ENCODE results near the gene GSTA4.
A peak's percentile ranks its signal among the peaks of the same experiment; 100 is the strongest.
"Not testable (repeated sequence)": the region's sequence is repeated elsewhere in the genome, so short reads cannot be mapped to it uniquely, and the experiment has no call there.

The GSTA4 gene

DNA sequence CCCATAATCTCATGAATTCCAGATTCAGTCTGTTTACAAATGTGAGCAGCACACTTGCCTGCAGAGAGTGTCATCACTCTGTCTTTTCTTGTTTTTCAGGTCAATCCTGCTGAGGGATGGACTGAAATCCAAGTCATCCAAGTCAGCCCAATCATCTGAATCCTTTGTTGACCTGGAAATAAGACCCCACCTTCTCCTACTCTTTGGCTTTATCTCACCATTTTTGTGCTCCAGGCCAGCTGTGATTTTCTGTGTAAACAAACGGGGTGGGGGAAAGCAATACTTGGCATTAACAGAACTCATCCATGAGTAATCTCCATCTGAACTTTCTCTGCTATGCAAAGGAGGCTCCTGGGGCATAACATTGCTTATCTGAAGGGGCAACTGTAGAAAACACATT is 16.9 kb upstream of the GSTA4 start:
- DNase-seq (ENCODE audit: low read depth): peak; percentile 40

- DNase-seq (ENCODE audit: low read depth): no peak
Measured at GRCh38 chr6:53010504-53010903, 15.4 kb upstream of the GSTA4 start.

GRCh38 chr6:53009511-53009910 is 14.4 kb upstream of the GSTA4 start:
- no peak for DNase-seq (ENCODE audit: low read depth)

DNA sequence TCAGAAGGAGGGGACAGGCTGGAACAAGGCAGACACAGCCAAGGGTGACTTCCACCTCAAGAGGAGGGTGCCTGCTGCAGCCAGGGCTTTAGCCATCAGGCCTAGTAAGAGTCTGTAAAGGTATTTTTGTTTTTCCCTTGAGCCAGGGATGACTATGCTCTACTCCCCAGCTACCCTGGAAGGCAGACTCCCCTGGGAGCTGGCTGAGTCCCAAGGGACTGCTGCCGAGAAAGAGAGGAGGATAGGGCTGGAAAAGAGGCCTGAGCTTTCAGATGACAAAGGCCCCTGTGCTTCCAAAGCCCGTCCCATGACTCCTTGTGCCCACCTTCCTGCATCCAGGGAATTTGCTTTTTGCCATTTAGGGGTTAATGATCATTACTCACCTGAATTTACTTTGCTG is 14.0 kb upstream of the GSTA4 start:
- no peak for DNase-seq (ENCODE audit: low read depth)

DNA sequence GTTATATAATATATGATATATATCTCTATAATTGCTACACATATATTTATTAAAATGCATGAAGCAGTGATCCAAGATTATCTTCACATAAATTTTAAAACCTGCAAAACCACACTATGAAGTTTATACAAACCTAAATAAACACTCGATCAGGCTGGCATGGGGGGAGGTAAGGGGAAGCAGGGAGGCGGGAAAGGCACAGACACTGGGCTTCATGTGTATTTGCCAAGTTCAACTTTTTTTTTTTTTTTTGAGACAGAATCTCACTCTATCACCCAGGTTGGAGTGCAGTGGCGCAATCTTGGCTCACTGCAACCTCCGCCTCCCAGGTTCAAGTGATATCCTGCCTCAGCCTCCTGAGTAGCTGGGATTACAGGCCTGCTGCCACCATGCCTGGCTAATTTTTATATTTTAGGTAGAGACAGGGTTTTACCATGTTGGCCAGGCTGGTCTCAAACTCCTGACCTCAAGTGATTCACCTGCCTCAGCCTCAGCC is 13.2 kb upstream of the GSTA4 start:
- DNase-seq (ENCODE audit: low read depth): not testable (repeated sequence)

DNA sequence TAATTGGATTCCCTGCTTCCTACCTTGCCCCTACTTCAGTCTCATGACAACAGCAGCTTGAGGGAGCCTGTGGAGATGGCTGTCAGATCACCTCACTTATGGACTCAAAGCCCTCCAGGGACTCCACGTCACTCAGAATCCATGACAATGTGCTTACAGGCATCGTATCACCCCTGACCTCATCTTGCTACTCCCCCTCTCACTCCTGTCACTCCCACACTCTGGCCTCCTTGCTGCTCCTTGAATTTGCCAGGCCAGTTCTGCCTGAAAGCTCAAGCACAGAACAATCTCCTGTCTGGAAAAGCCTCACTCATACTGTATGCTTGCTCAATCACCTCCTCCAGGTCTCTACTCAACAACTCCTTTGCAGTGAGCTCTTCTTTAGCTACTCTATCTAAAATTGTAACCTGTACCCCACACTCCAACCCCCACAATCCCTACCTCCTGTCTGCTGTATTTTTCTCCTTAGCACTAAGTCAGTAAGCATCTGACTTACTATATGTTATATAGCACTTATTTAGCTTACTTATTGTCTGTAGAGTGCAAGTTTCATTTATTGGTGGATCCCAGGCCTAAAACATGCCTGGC is 10.7 kb upstream of the GSTA4 start:
- DNase-seq (ENCODE audit: low read depth): no peak

GRCh38 chr6:52999456-52999855 is 4.4 kb upstream of the GSTA4 start:
- DNase-seq (ENCODE audit: low read depth): no peak

- no peak for DNase-seq (ENCODE audit: low read depth)
Measured at GRCh38 chr6:52998603-52999002, 3.5 kb upstream of the GSTA4 start.

DNA sequence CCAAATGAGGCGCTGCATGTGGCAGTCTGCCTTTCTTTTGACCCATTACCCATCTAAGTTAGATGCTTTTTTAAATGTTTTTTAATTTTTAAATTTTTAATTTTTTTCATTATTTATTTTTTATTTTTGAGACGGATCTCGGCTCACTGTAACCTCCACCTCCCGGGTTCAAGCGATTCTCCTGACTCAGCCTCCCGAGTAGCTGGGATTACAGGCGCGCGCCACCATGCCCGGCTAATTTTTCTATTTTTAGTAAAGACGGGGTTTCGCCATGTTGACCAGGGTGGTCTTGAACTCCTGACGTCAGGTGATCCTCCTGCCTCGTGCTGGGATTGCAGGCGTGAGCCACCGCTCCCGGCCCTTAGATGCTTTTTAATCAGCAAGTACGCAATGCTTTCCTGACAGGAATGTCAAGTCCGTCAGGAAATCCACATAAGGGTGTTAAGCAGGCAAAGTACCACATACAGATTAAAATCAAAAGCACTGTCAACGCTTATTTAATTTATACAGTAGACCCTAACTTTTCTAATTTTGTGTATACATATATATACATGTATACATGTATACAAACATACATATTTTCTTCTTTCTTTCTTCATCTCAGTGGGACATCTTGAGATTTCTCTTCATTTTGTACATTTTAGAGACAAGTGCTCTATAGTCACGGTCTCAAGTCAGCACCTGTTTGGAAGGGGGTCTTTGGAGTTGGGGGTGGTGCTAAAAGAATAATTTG is 995 bp upstream of the GSTA4 start:
- DNase-seq (ENCODE audit: low read depth): peak; percentile 88

GRCh38 chr6:52994839-52995088 is 320 bp downstream of the GSTA4 start:
- no peak for DNase-seq (ENCODE audit: low read depth)

DNA sequence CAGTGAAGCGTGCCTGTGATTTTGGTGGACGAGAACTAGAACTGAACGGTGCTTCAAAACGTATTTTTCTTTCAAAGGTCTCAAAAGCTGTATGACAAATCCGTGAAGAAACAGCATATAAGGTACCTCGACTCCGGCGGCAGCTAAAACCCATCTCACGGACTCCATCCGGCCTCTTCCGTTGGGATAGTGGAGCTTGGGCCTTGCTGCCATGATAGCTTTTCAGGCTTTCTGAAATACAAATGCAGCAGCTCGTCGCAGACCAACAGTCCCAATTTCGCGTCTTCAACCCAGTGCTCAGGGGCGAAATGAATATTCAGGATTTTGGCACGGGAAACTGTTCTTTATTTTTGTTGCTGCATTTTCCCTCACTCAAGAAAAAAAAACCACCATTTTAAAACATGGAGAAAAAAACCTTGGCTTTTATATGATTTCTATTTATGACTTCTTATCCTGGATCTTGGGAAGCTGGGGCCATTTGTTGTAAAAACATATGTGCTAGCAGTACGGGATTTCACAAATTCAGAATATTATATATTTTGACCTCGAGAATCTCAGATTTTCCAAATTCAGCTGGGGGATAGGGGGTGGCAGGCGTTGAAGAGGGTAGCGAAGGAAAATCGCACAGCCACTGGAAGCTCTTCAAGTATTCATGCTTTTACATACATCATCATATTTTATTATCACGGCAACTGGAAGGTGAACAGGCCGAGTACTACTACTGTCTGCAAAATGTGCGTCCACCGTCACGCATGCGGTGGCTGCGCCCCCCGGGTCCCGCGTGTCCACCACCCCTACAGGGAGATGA is 849 bp downstream of the GSTA4 start:
- DNase-seq (ENCODE audit: low read depth): peak; percentile 62

- DNase-seq (ENCODE audit: low read depth): peak; percentile 63
Measured at GRCh38 chr6:52992980-52993920, 1.8 kb downstream of the GSTA4 start.

DNA sequence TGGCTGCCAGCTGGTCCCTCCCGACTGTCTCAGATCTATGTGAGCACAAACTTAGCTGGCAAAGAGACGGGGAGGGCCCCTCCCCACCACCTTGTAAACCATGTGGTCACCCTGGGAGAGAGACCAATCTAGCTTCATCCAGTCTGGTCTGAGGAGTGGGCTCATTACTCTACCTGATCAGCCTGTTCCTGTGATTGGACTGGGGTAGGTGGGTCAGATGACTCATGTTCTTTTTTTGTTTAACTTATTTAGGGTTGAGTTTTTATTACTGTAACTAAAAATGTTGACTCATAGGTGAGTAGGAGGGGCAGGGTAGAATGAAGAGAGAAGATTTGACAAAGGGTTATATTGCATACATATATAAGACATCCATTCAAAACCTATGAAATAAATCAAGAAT is 4.7 kb downstream of the GSTA4 start:
- DNase-seq (ENCODE audit: low read depth): peak; percentile 41

DNA sequence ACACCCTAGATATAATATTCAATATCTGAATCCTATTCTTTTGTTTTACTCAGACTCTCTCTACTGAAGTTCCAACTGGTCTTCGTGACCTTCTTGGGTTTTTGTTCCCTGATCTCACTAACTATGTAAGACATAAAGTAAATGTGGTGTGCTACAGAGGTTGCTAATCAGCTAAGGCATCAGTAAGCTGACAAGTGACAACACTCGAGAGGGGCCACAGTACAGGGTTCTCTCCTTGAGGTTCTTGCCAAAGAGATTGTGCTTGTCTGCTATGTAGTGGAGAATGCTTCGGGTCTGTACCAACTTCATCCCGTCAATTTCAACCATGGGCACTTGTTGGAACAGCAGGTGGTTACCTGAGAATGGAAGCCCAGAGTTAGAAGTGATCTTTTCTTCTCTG is 9.9 kb downstream of the GSTA4 start:
- DNase-seq (ENCODE audit: low read depth): no peak

- peak; percentile 45 for DNase-seq (ENCODE audit: low read depth)
Measured at GRCh38 chr6:52984247-52984646, 10.8 kb downstream of the GSTA4 start.

DNA sequence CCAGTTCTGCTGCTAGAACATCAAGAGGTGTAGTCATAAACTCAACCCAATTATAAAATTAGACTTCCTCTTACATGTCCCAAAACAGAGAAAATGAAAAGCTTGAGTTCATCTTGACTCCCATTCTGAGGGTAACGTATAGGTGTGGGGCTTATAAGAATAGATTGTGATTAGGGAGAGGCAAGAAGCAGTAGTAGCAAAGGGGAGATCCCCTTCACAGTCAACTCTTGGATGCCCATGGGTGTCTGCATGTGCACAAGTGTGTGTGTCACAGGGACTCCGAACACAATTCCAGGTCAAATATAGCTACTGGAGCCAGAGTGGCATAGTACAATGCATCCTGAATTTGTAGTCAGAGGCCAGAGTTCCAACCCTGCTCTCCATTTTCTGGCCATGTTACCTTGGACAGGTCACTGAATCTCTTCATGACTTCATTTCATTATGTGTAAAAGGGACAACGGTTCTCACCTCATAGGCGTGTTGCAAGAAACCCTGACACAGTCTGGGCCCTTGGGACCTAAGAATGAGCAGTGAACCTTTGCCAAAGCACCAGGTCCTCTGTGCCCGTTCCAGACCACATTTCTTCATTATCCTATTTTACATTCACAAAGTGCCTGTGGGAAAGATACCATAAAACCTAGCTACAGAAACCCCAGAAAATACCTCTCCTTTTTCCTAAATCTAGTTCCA is 11.8 kb downstream of the GSTA4 start:
- no peak for DNase-seq (ENCODE audit: low read depth)

- no peak for DNase-seq (ENCODE audit: low read depth)
Measured at GRCh38 chr6:52982680-52983079, 12.4 kb downstream of the GSTA4 start.

- no peak for DNase-seq (ENCODE audit: low read depth)
Measured at GRCh38 chr6:52981222-52981900, 13.7 kb downstream of the GSTA4 start.

GRCh38 chr6:52976591-52977035 is 18.5 kb downstream of the GSTA4 start:
- no peak for DNase-seq (ENCODE audit: low read depth)

GRCh38 chr6:52976149-52976548 is 18.9 kb downstream of the GSTA4 start:
- DNase-seq (ENCODE audit: low read depth): no peak

DNA sequence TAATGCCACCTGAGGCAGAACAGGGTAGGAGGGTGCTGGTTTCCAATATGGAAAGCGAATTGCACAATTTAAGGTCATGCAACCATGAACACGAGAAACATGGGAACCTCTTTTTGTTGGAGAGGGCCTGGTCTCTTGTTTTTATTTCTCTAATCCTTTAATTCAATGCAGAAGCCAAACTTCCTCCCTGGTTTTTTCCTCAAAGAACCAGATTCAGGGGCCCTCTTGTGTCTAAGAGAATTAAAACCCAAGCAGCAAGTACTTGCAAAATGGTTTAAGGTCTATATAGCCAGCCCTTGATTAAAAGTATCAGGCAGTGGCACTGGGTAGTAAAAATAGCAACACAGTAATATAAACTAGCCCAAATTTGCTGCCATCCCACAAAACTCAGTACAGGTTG is 19.5 kb downstream of the GSTA4 start:
- DNase-seq (ENCODE audit: low read depth): peak; percentile 35
